Measurements from ENCODE around the gene IGFALS.

Gene IGFALS

DNA sequence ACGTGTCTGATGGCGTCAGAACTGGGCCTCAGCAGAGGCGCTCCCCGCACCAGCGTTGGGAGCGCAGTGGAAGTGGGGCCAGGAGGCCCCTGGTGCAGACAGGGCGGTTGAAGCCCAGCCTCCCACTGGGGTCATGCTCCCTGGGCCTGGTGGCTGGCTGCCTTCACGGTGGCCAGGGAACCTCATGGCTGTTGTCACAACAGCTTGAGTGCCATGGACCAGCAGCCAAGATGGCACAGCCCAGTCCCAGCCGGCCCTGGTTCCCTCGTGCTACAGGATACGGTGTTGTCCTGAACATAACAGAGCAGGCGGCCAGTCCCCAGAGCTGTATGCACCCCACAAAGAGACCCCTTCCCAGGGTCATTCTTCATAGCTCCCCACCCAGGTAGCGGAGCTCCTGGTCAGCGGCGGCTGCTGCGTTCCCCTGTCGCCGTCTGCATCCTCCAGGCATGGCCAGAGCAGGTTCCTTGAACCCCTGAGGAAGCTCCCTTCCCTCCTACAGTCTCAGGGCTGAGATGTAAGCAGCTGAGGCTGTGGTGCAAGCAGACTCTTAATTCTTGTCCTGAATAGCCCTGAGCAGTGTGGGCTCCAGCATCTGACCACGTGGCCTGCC is 51.8 kb downstream of the IGFALS start:
- DNase-seq = no peak

DNA sequence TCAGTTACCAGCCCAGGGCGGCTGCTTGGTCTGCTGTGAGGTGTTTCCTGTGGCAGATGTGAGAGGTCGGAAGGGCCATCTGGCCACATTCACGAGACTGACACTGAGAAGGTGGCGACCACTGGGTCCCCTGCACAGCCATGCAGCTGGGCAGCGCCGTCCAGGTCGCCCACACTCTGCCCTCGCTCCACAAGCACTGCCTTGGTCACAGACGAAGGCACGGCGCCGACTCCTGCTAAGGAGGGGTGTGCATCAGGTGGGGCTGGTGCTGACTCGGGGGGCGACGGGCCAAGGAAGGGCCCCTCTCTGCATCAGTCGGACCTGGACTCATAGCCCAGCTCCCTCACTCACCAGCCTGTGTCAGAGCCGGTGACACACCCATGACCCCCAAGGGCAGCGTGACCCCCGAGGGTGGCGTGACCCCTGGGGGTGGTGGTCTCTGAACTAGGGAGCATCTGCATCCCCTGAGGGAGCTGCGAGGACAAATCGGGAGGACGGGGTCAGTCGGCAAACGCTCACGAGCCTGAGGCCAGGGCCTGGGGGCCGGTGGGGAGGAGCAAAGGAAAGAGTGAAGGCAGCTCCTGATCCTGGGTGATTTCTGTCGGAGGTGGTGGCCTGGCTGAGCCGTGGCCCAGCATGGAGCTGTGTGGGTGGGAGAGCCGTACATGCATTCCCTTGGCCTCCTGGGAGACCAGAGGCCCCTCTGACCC is 52.6 kb downstream of the IGFALS start:
- no peak for DNase-seq

All from bone marrow (tissue), 2 donors.